HG03432 (cell line): ENCODE data around the gene ATP1A2.
"Not testable (repeated sequence)": the region's sequence is repeated elsewhere in the genome, so short reads cannot be mapped to it uniquely, and the experiment has no call there.

Experiments used
- ATAC-seq: cut with Tn5 transposase; IDR thresholded peaks from one replicate; pipeline ENCODE4 v1.9.1; 2021; ENCODE audit warnings: mild to moderate bottlenecking, moderate library complexity; ENCODE audit not compliant: unreplicated experiment

Gene ATP1A2

GRCh38 chr1:160099716-160100375 lies 15.7 kb upstream of the ATP1A2 start:
- ATAC-seq = no peak

- ATAC-seq = peak; percentile 24
Measured at GRCh38 chr1:160101037-160101716, 14.4 kb upstream of the ATP1A2 start.

GRCh38 chr1:160101717-160102522 lies 13.6 kb upstream of the ATP1A2 start:
- no peak for ATAC-seq

- ATAC-seq = no peak
Measured at GRCh38 chr1:160103658-160104408, 11.7 kb upstream of the ATP1A2 start.

- ATAC-seq = no peak
Measured at GRCh38 chr1:160104486-160104885, 11.1 kb upstream of the ATP1A2 start.

GRCh38 chr1:160105155-160105554 lies 10.4 kb upstream of the ATP1A2 start:
- no peak for ATAC-seq

- ATAC-seq = no peak
Measured at GRCh38 chr1:160107512-160107911, 8.0 kb upstream of the ATP1A2 start.

GRCh38 chr1:160108888-160109662 lies 6.5 kb upstream of the ATP1A2 start:
- ATAC-seq = no peak

GRCh38 chr1:160109686-160110085 lies 5.9 kb upstream of the ATP1A2 start:
- ATAC-seq = no peak

GRCh38 chr1:160111462-160111861 lies 4.1 kb upstream of the ATP1A2 start:
- ATAC-seq = not testable (repeated sequence)

- no peak for ATAC-seq
Measured at GRCh38 chr1:160112357-160112756, 3.2 kb upstream of the ATP1A2 start.

GRCh38 chr1:160113407-160113806 lies 2.2 kb upstream of the ATP1A2 start:
- no peak for ATAC-seq

GRCh38 chr1:160114085-160114484 lies 1.5 kb upstream of the ATP1A2 start:
- no peak for ATAC-seq

- ATAC-seq = no peak
Measured at GRCh38 chr1:160116283-160117147, 956 bp downstream of the ATP1A2 start.

GRCh38 chr1:160117300-160117699 lies 1.7 kb downstream of the ATP1A2 start:
- ATAC-seq = no peak

GRCh38 chr1:160117709-160118183 lies 2.2 kb downstream of the ATP1A2 start:
- ATAC-seq = no peak

GRCh38 chr1:160118928-160119327 lies 3.4 kb downstream of the ATP1A2 start:
- ATAC-seq = no peak

- no peak for ATAC-seq
Measured at GRCh38 chr1:160120797-160121196, 5.2 kb downstream of the ATP1A2 start.

GRCh38 chr1:160121388-160121787 lies 5.8 kb downstream of the ATP1A2 start:
- ATAC-seq = no peak
